Left forelimb (tissue), 1 donor: ENCODE measurements around the gene RXFP3.
"Not testable (repeated sequence)": the region's sequence is repeated elsewhere in the genome, so short reads cannot be mapped to it uniquely, and the experiment has no call there.

ENCODE experiments used
- DNase-seq: peaks from one replicate; pipeline ENCODE4 v3.0.0-alpha.2; 2018; ENCODE audit warnings: low spot score

The RXFP3 gene

GRCh38 chr5:33936381-33937016 lies at the start of gene RXFP3:
TSS of gene RXFP3 (plus strand) at chr5:33936386. CDS start at chr5:33936741, 355 bp downstream.
- DNase-seq: no peak

GRCh38 chr5:33887268-33887667 lies 48.9 kb upstream of the RXFP3 start:
- no peak for DNase-seq

GRCh38 chr5:33888587-33888986 lies 47.6 kb upstream of the RXFP3 start:
- DNase-seq: no peak

GRCh38 chr5:33890131-33891032 lies 45.8 kb upstream of the RXFP3 start:
- DNase-seq: no peak

- no peak for DNase-seq
Observed at GRCh38 chr5:33891446-33891787, 44.8 kb upstream of the RXFP3 start.

- DNase-seq: peak; percentile 90
Observed at GRCh38 chr5:33891788-33892619, 44.2 kb upstream of the RXFP3 start, which contains the start of gene ADAMTS12. TSS of gene ADAMTS12 (minus strand) at chr5:33891990. CDS start at chr5:33891856, 134 bp downstream.

- no peak for DNase-seq
Observed at GRCh38 chr5:33892620-33893137, 43.5 kb upstream of the RXFP3 start.

GRCh38 chr5:33894566-33894965 lies 41.6 kb upstream of the RXFP3 start:
- DNase-seq: no peak

- DNase-seq: no peak
Observed at GRCh38 chr5:33901156-33901555, 35.0 kb upstream of the RXFP3 start.

GRCh38 chr5:33903118-33903517 lies 33.1 kb upstream of the RXFP3 start:
- no peak for DNase-seq

GRCh38 chr5:33905381-33905780 lies 30.8 kb upstream of the RXFP3 start:
- no peak for DNase-seq

- DNase-seq: not testable (repeated sequence)
Observed at GRCh38 chr5:33906248-33906647, 29.9 kb upstream of the RXFP3 start.

- not testable (repeated sequence) for DNase-seq
Observed at GRCh38 chr5:33914844-33915243, 21.3 kb upstream of the RXFP3 start.

GRCh38 chr5:33921002-33921401 lies 15.2 kb upstream of the RXFP3 start:
- DNase-seq: no peak

GRCh38 chr5:33925278-33925677 lies 10.9 kb upstream of the RXFP3 start:
- DNase-seq: no peak

GRCh38 chr5:33927685-33928084 lies 8.5 kb upstream of the RXFP3 start:
- no peak for DNase-seq

GRCh38 chr5:33928283-33928682 lies 7.9 kb upstream of the RXFP3 start:
- DNase-seq: no peak

GRCh38 chr5:33929925-33930690 lies 6.1 kb upstream of the RXFP3 start:
- DNase-seq: no peak

GRCh38 chr5:33931136-33931535 lies 5.0 kb upstream of the RXFP3 start:
- no peak for DNase-seq

- no peak for DNase-seq
Observed at GRCh38 chr5:33933723-33934169, 2.4 kb upstream of the RXFP3 start.

GRCh38 chr5:33934176-33934575 lies 2.0 kb upstream of the RXFP3 start:
- no peak for DNase-seq
